HS-27A (cell line): ENCODE data around the gene CAMK1G.

ENCODE experiments used
- DNase-seq: peaks from one replicate; pipeline ENCODE4 v3.0.0-alpha.2; 2012; ENCODE audit warnings: low read depth, missing footprints

Gene CAMK1G

GRCh38 chr1:209583408-209583807 is at the start of gene CAMK1G:
CAMK1G (plus strand) TSS chr1:209583714; CDS start chr1:209594984, 11,270 bp downstream.
- no peak for DNase-seq

DNA sequence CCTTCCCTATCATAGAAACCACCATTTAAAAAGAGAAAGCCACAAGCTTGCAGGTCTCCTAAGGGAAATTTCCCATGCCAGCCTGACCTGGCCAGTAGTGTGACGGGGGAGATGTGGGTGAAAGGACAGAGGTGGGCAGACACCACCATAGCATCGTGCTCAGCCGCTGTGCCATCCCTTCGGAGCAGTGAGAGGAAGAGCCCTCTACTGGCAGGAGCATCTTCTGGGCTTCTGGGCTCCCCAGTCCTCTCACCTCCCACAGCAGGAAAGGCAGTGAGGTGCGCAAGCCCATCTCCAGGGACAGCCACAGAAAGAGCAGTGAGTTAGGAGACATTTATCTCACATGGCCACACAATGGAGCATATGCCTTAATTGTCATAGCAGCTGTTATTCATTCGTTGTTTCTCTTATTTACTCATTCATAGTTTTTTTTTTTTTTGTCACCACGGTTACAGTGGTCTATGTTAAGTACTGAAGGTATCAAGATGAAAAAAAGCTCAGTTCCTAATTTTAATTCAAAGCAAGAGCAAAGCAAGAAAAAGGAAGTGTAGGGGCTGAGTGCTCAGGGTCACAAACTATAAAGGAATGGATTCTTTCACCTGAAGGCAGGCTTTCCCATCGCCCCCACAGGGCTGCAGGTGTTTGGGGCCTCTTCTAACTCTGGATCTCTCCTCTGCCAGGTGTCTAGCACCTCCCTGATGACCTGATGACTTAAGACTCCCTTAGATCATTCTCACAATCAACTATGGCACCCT is 48.8 kb upstream of the CAMK1G start:
- DNase-seq: no peak

- no peak for DNase-seq
Observed at GRCh38 chr1:209536843-209537242, 46.7 kb upstream of the CAMK1G start.

DNA sequence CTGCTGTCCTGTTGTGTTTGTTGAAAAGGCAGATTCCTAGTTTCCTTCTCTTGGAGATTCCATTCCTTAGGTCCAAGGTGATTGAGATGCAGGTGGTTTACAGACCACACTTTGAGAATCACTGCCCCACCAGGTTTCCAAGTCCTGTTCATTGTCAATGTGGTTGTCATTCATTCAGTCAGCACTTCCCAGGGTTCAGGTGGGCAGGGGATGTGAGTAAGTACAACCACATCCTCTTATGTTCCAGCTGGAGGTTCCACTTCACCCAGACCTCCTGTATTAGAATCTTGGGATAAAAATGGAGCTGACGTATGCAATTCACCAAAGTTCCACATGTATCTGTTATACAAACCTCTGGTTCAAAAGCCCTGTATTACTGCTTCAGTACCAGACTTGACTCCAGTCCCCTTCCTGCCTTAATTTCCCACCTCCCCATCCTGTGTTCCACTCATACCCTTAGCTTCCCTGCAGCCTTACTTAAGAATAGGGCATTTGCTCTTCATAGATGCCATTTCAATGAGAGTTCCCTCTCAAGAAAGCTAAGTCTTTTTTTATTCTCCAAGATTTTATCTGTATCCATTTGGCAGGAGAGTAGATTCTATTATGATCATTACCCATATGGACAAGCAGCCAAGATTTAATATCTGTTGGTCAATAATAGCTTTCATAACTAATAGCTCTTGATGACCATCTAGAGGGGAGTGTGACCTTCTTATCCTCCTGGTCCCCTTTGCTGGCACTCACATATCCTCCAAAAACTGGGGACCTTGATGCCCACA is 46.0 kb upstream of the CAMK1G start:
- DNase-seq: no peak

DNA sequence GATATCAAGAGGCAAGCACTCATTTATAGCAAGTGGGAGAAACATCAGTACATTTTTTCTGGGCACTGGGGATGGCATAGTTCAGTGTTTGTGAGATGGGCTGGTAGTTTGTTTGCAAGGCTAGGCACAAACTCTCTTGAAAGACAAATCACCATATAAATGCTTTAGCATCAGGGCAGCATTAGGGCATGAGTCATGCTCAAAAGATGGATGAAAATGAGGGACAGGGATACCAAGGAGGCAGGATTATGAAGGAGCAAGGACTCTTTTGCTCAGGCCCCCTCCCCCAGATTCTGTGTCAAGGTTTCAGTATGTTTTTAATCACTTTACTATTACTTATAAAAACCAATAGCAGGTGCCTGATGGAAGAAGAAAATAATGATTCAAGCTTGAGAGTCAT is 43.9 kb upstream of the CAMK1G start:
- DNase-seq: no peak

- DNase-seq: no peak
Observed at GRCh38 chr1:209542585-209542984, 40.9 kb upstream of the CAMK1G start.

- DNase-seq: no peak
Observed at GRCh38 chr1:209544098-209544497, 39.4 kb upstream of the CAMK1G start.

DNA sequence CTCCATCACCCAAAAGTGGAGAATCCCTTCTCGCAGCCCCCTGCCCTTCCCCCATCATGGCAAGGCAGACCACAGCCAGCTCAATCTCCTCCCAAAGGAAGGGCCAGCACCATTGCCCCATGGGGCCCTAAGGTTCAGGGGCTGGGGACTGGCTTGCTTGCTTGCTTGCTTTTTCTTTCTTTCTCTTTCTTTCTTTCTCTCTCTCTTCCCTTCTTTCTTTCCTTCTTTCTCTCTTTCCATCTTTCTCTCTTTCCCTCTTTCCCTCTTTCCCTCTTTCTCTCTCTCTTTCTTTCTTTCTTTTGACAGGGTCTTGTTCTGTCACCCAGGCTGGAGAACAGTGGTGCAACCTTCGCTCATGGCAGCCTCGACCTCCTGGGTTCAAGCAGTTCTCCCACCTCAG is 38.1 kb upstream of the CAMK1G start:
- DNase-seq: no peak

DNA sequence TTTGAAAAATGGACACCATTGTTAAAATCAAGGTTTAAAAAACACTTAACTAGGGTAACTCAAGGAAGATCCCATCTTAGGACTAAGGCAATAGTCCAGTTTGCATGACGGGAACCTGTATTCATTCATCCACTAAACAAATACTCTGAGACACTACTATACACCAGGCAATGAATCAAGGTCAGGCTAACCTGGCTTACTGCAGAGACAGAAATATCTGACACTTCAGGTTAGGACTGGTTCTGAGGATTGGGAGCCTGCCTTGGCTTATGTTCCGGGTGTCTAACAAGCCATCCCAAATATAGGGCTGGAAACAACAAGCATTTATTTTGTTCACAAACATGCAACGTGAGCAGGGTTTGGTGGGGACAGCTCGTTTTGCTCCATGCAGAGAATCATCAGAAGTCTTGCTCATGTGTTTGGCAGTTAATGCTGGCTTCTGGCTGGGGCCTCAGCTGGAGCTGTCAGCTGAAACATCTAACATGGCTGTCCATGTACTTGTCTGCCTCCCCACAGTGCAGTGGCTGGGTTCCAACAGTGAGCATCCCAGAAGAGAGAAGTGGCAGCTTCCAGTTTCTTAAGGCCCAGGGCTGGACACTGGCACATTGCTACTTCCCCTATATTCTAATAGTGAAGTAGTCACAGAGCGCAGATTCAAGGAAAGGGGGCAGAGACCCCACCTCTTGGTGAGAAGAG is 37.0 kb upstream of the CAMK1G start:
- no peak for DNase-seq

GRCh38 chr1:209547626-209548025 is 35.9 kb upstream of the CAMK1G start:
- DNase-seq: no peak

DNA sequence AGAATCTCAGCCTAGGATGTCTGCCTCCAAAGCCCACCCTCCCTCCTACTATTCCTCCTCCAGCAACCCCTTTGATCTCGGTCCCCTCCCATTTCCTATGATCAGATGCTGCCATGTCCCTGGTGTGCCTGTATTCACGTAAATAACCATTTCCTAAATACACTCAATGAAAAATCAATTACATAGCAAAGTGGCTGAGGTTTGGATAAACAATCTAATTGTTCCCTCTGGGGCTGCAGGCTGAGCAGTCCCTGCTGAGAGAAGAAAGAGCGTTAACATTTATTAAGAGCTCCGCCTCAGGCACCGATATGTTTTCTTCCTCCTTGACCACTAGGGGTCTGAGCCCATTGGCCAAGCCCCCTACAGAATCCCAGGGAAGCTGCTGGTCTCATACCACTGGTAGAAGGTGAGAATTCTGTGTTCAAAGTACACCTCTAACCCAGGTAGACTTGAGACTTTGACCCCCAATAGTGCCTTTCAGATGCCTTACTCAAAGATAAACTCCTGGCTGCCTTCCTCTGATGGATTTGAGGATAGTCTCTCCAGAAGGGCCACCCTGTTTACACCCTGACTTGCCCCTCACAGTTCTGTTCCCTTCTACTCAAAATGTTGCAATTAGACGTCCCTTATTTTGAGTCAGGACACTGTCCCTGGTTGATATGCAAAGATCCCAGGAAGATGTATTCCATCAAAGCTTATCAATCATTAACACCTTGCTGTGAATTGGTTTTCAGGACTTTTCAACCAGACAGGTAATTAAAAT is 33.9 kb upstream of the CAMK1G start:
- no peak for DNase-seq

DNA sequence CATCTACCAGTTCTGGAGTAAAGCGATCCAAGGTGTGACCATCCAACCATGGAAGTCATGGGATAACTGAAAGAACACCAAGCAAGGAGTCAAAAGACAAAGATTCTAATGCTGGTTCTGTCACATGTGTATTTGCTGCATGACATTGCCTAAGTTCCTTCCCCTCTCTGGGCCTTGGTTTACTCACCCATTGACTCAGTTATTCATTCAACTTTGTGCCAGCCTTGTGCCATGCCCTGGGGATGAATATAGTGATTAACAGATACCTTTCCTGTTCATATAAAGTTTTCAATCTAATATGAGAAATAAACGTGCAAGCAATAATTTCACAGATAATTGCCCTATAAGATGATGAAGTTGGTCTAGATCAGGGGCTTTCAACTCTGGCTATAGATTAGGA is 33.0 kb upstream of the CAMK1G start:
- no peak for DNase-seq

GRCh38 chr1:209552406-209553264 is 30.9 kb upstream of the CAMK1G start:
- no peak for DNase-seq

DNA sequence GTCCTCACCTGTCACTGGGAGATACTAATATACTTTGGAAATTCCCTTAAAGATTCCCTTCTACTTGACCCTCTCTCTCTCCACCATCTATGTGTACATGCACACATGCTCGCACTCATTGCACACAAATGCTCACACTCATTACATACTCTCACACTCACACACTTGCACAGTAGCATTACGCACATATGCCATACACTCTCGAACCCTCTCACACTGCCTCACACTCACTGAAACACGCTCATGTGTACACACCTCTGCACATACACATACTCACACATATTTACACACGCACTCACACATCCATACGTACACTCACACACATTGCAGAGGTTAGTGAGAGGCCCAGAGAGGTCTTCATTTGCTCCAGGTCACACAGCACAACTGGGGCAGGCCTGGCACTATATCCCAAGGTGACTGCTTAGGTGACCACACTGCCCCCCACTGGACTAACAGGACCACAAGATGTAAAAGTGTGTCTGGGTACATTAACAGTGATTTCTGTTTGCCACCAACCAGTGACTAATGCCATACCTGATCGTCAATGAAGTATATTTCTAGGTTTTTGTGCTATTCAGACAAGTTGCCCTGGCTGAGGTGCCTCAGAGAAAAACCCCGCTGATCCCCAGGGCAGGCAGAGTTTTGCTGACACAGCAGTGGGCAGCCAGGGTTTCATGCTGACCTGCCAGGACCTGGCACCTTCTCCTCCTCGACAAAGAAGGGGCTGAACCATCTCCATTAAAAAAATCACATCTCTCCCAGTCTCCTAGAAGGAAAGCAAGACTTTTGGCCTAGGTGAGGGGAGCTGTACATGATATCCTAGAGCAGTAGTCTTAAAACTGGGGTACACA is 28.5 kb upstream of the CAMK1G start:
- no peak for DNase-seq

DNA sequence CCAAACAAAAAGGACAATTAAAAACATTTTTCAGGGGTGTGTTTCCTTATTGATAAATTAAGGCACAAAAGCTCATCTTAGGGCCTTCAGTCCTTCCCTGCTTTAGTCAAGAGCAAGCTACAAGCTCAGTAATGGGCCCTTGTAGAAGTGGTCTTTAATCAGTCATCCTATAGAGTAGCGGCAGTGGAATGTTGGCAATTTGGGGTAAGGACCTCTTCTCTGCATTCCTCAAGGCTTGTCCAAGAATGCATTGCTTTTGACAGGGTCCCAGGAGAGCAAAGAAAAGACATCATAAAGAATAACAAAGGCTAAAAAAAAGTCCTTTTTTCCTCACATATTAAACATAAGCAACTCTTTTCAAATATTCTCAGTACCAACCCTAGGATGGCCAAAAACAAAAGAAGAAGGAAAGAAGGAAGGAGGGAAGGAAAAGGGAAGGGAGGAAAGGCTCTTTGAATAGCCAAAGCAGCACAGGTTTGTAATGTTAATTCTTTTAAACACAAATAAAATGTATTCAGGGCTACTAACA is 27.3 kb upstream of the CAMK1G start:
- DNase-seq: no peak

DNA sequence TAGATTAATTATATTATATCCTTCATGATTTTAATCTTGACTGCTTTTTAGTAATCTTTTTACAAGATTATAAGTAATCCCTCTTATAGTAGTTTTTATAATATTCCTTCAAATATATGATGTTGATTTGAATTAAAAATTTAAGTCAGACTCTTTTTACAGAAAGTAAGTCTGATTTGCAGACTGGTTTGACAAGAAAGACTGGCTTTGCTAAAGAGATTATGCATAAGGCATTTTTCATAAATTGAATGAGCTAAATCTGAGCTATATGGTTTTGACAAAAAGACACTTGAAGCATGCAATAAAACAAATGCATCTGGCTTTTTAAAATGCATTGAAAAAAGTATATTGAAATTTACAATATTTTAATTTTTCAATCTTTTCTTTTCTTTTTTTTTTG is 26.3 kb upstream of the CAMK1G start:
- DNase-seq: no peak

DNA sequence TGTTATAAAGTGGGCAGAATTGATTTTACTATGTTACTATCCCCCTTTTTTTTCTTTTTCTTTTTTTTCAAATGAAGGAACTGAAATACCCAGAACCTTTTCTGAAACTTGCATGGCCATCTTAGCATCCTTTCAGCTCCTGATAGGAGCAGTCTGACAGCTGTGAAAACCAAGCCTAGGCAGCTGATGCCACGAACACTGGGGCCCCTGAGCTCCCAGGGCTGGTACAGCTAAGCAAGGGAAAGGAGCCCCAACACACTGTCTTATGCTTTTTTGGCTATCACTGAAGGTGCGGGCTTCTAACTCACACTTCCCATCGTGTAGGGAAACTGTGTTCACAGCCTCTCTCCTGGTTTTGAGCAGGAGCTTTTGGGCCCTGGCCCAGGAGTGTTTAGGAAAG is 23.0 kb upstream of the CAMK1G start:
- no peak for DNase-seq

DNA sequence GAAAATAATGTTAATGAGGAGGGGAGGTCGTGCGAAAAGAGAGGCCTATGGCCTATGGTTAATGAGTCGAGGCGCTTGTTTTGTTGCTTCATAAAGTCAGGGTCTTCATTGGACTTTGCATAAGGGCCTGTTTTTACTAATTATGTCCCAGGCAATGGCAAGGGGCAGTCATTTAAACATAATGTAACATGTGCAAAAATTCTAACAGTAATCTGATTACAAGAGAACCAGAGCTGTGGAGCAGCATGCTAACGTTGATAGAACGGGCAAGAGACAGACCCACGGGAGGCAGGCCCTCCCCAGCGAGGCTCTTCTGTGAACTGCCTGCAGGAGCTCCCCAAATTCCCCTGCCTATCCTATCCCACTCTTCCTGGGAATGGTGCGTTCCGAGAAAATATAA is 22.6 kb upstream of the CAMK1G start:
- DNase-seq: no peak

DNA sequence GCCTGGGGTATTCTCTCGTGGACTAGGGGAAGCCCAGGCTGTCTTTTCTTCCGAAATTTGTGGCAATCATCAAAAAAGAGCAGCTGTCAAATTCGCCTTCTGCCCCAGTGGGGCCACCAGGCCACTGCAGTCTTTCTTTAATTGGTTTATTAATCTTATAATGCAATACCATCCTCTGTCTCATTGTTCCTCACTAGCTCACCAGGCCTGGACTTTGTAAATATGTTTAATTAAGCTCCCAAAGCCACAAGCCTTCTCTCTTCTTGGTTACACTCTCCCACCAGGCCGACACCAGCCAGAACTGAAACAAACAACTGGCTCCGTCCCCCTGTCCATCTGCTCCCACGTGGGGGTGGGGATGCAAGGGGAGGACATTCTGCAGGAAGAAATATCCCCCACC is 22.0 kb upstream of the CAMK1G start:
- no peak for DNase-seq

GRCh38 chr1:209564849-209565248 is 18.7 kb upstream of the CAMK1G start:
- DNase-seq: no peak
